K562 (cell line): ENCODE data around the gene C2CD4D. TPM values are rescaled to one million over a fixed set of nuclear protein-coding genes. Genes with fewer than 3 reads are reported as not detected.

Experiments
- CC2D1A ChIP-seq: fragments of 450-650 bp; IDR thresholded peaks from 2 replicates; pipeline ENCODE4 v1.6.1; 2017; ENCODE audit warnings: mild to moderate bottlenecking
- KLF13 ChIP-seq: fragments of 450-650 bp; IDR thresholded peaks from 2 replicates; pipeline ENCODE4 v1.6.1; 2016; ENCODE audit warnings: missing genetic modification characterization, low read depth, mild to moderate bottlenecking, missing compliant biosample characterization, moderate library complexity, borderline replicate concordance
- L3MBTL2 ChIP-seq: fragments of 450-650 bp; IDR thresholded peaks from 2 replicates; pipeline ENCODE4 v1.6.1; 2016; ENCODE audit warnings: mild to moderate bottlenecking, moderate library complexity
- PRMT5 ChIP-seq: sonication (generic); formaldehyde crosslinking; IDR thresholded peaks from 2 replicates; pipeline ENCODE4 v1.5.0; 2020; ENCODE audit warnings: missing genetic modification reagents
- RREB1 ChIP-seq: fragments of 250-450 bp; sonication (Bioruptor Pico); IDR thresholded peaks from 2 replicates; pipeline ENCODE4 v1.4.0; 2020
- SFPQ ChIP-seq: fragments of 200-400 bp; formaldehyde crosslinking; IDR thresholded peaks from 2 replicates; pipeline ENCODE4 v1.6.1; 2017; ENCODE audit warnings: mild to moderate bottlenecking, low read depth, low read length, moderate library complexity
- STAG1 ChIP-seq: sonication (generic); formaldehyde crosslinking; IDR thresholded peaks from 2 replicates; pipeline ENCODE4 v1.5.0; 2020; ENCODE audit warnings: missing genetic modification reagents, borderline replicate concordance
- ZBTB1 ChIP-seq: sonication (generic); formaldehyde crosslinking; IDR thresholded peaks from 2 replicates; pipeline ENCODE4 v1.8.1; 2023; ENCODE audit warnings: missing genetic modification reagents, low read depth, mild to moderate bottlenecking, borderline replicate concordance
- ZKSCAN8 ChIP-seq: fragments of 200-800 bp; sonication (Bioruptor generic); IDR thresholded peaks from 2 replicates; pipeline ENCODE4 v1.6.1; 2016; ENCODE audit warnings: missing genetic modification characterization, missing compliant biosample characterization
- ZNF184 ChIP-seq: sonication (generic); formaldehyde crosslinking; IDR thresholded peaks from 2 replicates; pipeline ENCODE4 v1.5.0; 2020; ENCODE audit warnings: missing genetic modification reagents
- polyA plus RNA-seq, 8 experiments: library from polyadenylated mRNA; depleted of rRNA in 4 of 8; stranded (reverse) in 5 of 8; unstranded in 3 of 8; fragments of >200 nt; fragmentation: Nextera tagmentation in 2 of 8; fragmentation: Illumina TruSeq in 1 of 8; extraction: Ambion mirVana in 2 of 8; extraction: Trizol in 1 of 8; gene quantifications; 2 replicates each; pipeline versions ENCODE4 v1.2.1 to v1.2.3, GENCODE V29; 2011 to 2014; ENCODE audit warnings: inconsistent platforms in 1 of 8, missing spikeins in 1 of 8
- total RNA-seq, 7 experiments: library from RNA; depleted of rRNA in 6 of 7; stranded (reverse); fragments of >200 nt in 6 of 7; fragmentation: Illumina TruSeq in 2 of 7; extraction: Trizol in 2 of 7; gene quantifications; 2 replicates each; pipeline versions ENCODE4 v1.2.1 to v1.2.3, GENCODE V29; 2011 to 2021; ENCODE audit warnings: low replicate concordance in 1 of 7
- TF ChIP-seq, protein P1 (sequence below), 3 experiments: fragments of 200-800 bp in 1 of 3; fragments of 250-450 bp in 1 of 3; fragments of 450-650 bp in 1 of 3; sonication (Bioruptor Pico) in 1 of 3; sonication (Bioruptor generic) in 1 of 3; formaldehyde crosslinking in 1 of 3; IDR thresholded peaks; 2 replicates each; pipeline versions ENCODE4 v1.6.1 to v1.8.0; 2016 to 2022; ENCODE audit warnings: mild to moderate bottlenecking in 2 of 3, missing genetic modification characterization in 2 of 3, missing compliant biosample characterization in 1 of 3, moderate library complexity in 1 of 3
- TF ChIP-seq, protein P2 (sequence below): conservative IDR thresholded peaks from 2 replicates; pipeline ENCODE4 v1.6.1; 2011; ENCODE audit warnings: low read depth, mild to moderate bottlenecking, low read length; ENCODE audit not compliant: control insufficient read depth

Gene C2CD4D
- total and polyA plus RNA-seq, 9 of the 15 experiments (the other 6 are each of a cell fraction or from before 2014, with no cell fraction given) = not detected

- TF ChIP-seq SFPQ = no peak
- no peak for TF ChIP-seq ZNF184 (CRISPR knock-in tag)
- no peak for TF ChIP-seq ZKSCAN8 (CRISPR knock-in tag)
- TF ChIP-seq, protein P1, sequence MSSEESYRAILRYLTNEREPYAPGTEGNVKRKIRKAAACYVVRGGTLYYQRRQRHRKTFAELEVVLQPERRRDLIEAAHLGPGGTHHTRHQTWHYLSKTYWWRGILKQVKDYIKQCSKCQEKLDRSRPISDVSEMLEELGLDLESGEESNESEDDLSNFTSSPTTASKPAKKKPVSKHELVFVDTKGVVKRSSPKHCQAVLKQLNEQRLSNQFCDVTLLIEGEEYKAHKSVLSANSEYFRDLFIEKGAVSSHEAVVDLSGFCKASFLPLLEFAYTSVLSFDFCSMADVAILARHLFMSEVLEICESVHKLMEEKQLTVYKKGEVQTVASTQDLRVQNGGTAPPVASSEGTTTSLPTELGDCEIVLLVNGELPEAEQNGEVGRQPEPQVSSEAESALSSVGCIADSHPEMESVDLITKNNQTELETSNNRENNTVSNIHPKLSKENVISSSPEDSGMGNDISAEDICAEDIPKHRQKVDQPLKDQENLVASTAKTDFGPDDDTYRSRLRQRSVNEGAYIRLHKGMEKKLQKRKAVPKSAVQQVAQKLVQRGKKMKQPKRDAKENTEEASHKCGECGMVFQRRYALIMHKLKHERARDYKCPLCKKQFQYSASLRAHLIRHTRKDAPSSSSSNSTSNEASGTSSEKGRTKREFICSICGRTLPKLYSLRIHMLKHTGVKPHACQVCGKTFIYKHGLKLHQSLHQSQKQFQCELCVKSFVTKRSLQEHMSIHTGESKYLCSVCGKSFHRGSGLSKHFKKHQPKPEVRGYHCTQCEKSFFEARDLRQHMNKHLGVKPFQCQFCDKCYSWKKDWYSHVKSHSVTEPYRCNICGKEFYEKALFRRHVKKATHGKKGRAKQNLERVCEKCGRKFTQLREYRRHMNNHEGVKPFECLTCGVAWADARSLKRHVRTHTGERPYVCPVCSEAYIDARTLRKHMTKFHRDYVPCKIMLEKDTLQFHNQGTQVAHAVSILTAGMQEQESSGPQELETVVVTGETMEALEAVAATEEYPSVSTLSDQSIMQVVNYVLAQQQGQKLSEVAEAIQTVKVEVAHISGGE (CRISPR knock-in tag; IDR thresholded peaks at IDR 0.05) = peak in 1 of 3 experiments; percentile 9; a peak in 1 of 6 replicates
- no peak for TF ChIP-seq CC2D1A
- no peak for TF ChIP-seq STAG1 (CRISPR knock-in tag)
- peak; percentile 90 for TF ChIP-seq RREB1
- TF ChIP-seq KLF13 = no peak
- no peak for TF ChIP-seq PRMT5
- TF ChIP-seq, protein P2, sequence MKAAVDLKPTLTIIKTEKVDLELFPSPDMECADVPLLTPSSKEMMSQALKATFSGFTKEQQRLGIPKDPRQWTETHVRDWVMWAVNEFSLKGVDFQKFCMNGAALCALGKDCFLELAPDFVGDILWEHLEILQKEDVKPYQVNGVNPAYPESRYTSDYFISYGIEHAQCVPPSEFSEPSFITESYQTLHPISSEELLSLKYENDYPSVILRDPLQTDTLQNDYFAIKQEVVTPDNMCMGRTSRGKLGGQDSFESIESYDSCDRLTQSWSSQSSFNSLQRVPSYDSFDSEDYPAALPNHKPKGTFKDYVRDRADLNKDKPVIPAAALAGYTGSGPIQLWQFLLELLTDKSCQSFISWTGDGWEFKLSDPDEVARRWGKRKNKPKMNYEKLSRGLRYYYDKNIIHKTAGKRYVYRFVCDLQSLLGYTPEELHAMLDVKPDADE = 0 out of 2 replicates have a peak, but pooled peaks have one; percentile 52
- TF ChIP-seq ZBTB1 (CRISPR knock-in tag) = peak; percentile 81; the same call in 1 of the 2 replicates
- TF ChIP-seq L3MBTL2 = peak; percentile 99
Observed at GRCh38 chr1:151790071-151790939, 49.3 kb downstream of the C2CD4D start, which contains the start of gene TDRKH (continued).
